NCI-H2107 (cell line): ENCODE results near the gene TRIB2.

Experiments used
- DNase-seq: peaks from one replicate; lab custom pipeline; 2025; lab: John Stamatoyannopoulos, UW

Gene TRIB2

GRCh38 chr2:12778811-12779579 is 62.3 kb downstream of the TRIB2 start:
- no peak for DNase-seq

GRCh38 chr2:12781329-12781728 is 64.6 kb downstream of the TRIB2 start:
- DNase-seq, result no peak

DNA sequence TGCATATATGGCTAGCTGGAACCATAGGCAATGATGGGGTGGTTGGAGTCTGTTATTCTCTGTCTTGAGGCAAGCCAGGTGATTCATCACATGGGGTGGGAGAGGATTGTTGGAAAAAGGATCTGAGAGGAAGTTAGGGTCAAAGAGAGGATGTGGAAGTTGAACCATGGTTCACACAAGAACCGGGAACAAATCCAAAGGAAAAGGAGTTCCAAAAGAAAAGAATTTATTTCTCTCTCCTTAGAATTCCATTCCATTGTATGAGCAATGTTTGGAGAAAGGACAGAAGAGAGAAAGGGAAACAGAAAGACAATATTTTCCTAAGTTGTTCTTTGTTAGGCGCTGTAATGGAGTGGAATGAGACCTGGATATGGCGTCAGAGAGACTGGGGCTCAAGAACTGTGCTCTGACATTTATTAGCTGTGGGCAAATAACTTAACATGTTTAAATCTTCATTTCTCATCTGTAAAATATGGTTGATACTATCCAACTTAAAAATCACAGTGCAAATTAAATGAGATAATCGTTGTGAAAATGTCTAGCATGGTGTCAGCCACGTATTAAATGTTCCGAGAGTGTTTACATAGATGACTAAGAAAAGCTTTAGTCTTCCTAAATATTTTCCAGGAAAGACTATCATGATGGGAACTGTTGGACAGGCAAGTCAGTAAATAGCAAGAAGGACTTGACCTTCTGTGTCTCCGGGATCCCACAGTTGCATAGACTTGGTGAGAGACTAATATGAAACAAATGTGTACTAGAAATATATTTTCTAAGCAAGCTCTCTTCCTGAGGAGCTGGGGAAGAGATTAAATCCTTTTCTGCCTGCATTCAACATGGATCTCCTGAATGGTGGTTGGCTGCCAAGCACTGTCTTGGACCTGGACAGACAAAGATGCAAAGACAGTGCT is 71.4 kb downstream of the TRIB2 start:
- DNase-seq, result no peak

DNA sequence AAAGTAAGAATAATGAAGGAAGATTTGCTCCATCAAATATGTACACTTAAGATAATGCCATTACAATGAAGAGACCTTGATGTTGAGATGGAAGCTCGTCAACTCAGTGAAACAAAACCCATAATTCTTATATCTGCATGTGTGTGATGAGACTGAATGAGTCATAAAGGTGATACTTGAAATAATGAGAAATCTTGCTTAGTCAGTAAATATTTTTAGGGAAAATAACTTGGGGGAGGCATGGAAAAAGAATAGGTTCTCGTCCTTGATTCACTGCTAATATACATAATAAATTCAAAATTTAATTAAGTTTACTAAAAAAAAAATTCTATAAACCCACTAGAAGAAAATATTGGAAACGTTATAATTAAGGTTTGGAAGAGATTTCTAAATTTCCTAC is 75.2 kb downstream of the TRIB2 start:
- DNase-seq, result no peak
